Endothelial cell of umbilical vein (primary cell): ENCODE measurements around the gene NSD1.

ENCODE experiments used
- CTCF ChIP-seq, 2 donors: IDR thresholded peaks; 1 replicate in 1 of 2; 2 replicates in 1 of 2; pipeline ENCODE4 v1.5.1; 2011; ENCODE audit warnings: low read length in 2 of 2, mild to moderate bottlenecking in 2 of 2, moderate library complexity in 2 of 2, control low read depth in 1 of 2, inconsistent platforms in 1 of 2, low read depth in 1 of 2; ENCODE audit not compliant: insufficient read depth in 1 of 2; ENCODE audit errors: extremely low read depth in 1 of 2
- EZH2 ChIP-seq: IDR thresholded peaks from 2 replicates; pipeline ENCODE4 v1.6.1; 2012; ENCODE audit warnings: borderline replicate concordance, low read depth, mild to moderate bottlenecking, moderate library complexity, low read length, inconsistent platforms; ENCODE audit not compliant: severe bottlenecking
- MAX ChIP-seq: IDR thresholded peaks from 2 replicates; pipeline ENCODE4 v1.6.1; 2011; ENCODE audit not compliant: insufficient read depth, insufficient read length
- POLR2A ChIP-seq: IDR thresholded peaks from 2 replicates; pipeline ENCODE4 v1.6.1; 2012; ENCODE audit warnings: low read depth, mild to moderate bottlenecking, control low read depth, low read length
- POLR2AphosphoS5 ChIP-seq: IDR thresholded peaks from 2 replicates; pipeline ENCODE4 v1.6.1; 2012; ENCODE audit warnings: low read depth, mild to moderate bottlenecking, control low read depth, low read length, moderate library complexity; ENCODE audit not compliant: insufficient read depth

GRCh38 chr5:177113566-177114424 lies 19.8 kb upstream of the NSD1 start:
- TF ChIP-seq POLR2A (no peak), CTCF (IDR thresholded peaks at IDR 0.05; ENCODE audit: extremely low read depth in 1 of 2, insufficient read depth in 1 of 2, low read depth in 1 of 2, low read length in 2 of 2) (peak; percentile 96 to 97), EZH2 (no peak), POLR2AphosphoS5 (no peak), MAX (no peak)
